IMR-90 (cell line): Measurements from ENCODE around the gene TOMM40L. TPM values are rescaled to one million over a fixed set of nuclear protein-coding genes. Genes with fewer than 3 reads are reported as not detected.

Experiments used
- ATAC-seq: fragments of 200-7000 bp; cut with Tn5 transposase; 2 replicates; pipeline ENCODE4 v1.9.1; 2020; ENCODE audit warnings: low read depth, mild to moderate bottlenecking, moderate library complexity
- BruUV-seq: library from RNA; stranded (reverse); fragments of 400-500 nt; replicated peaks from 2 replicates; lab custom pipeline; 2021; lab: Mats Ljungman, UMichigan
- CTCF ChIA-PET: fragments of 300-600 bp; formaldehyde crosslinking; extraction: SDS; loops from one replicate; lab custom pipeline; 2021; ENCODE audit warnings: antibody characterized with exemption; lab: Yijun Ruan, JAX
- POLR2A ChIA-PET: fragments of 300-600 bp; sonication (Branson Sonifier 250); formaldehyde crosslinking; loops from one replicate; lab custom pipeline; 2022; ENCODE audit warnings: antibody characterized with exemption; ENCODE audit not compliant: unreplicated experiment; lab: Charles Lee
- DNase-seq: peaks from one replicate; pipeline ENCODE4 v3.0.0; 2013
- H2AFZ ChIP-seq: replicated peaks from 2 replicates; pipeline ENCODE3; 2013; ENCODE audit warnings: low read length, mild to moderate bottlenecking; ENCODE audit not compliant: poor library complexity
- H2AK5ac ChIP-seq: 2 replicates; pipeline ENCODE4 v1.6.1; 2013; ENCODE audit warnings: low read depth, low read length, inconsistent platforms
- H2AK9ac ChIP-seq: replicated peaks from 2 replicates; pipeline ENCODE3; 2013; ENCODE audit warnings: mild to moderate bottlenecking, low read depth, low read length, moderate library complexity; ENCODE audit not compliant: poor library complexity
- H2BK120ac ChIP-seq: 2 replicates; pipeline ENCODE4 v1.6.1; 2013; ENCODE audit warnings: low read depth, low read length, inconsistent platforms
- H2BK15ac ChIP-seq: 3 replicates; pipeline ENCODE4 v1.6.1; 2013; ENCODE audit warnings: low read depth, low read length, inconsistent platforms
- H2BK20ac ChIP-seq: 2 replicates; pipeline ENCODE4 v1.6.1; 2013; ENCODE audit warnings: low read depth, mild to moderate bottlenecking, inconsistent platforms, low read length, moderate library complexity
- H2BK5ac ChIP-seq: 2 replicates; pipeline ENCODE4 v1.6.1; 2013; ENCODE audit warnings: mild to moderate bottlenecking, low read depth, low read length, inconsistent platforms; ENCODE audit not compliant: poor library complexity, severe bottlenecking
- H3K14ac ChIP-seq: replicated peaks from 2 replicates; pipeline ENCODE4 v1.6.1; 2013; ENCODE audit warnings: low read depth, low read length, inconsistent platforms
- H3K18ac ChIP-seq: 2 replicates; pipeline ENCODE4 v1.6.1; 2013; ENCODE audit warnings: low read depth, low read length, control low read depth
- H3K23ac ChIP-seq: 2 replicates; pipeline ENCODE4 v1.6.1; 2013; ENCODE audit warnings: low read depth, low read length, inconsistent platforms
- H3K27ac ChIP-seq: 2 replicates; pipeline ENCODE4 v1.5.1; 2013; ENCODE audit warnings: mild to moderate bottlenecking, control low read depth, low read length; ENCODE audit not compliant: insufficient read depth
- H3K27me3 ChIP-seq: 2 replicates; pipeline ENCODE4 v1.6.1; 2013; ENCODE audit warnings: low read length; ENCODE audit not compliant: control insufficient read depth, insufficient read depth
- H3K36me3 ChIP-seq: 2 replicates; pipeline ENCODE4 v1.6.1; 2013; ENCODE audit warnings: low read length, mixed read lengths; ENCODE audit not compliant: control insufficient read depth, insufficient read depth
- H3K4ac ChIP-seq: 2 replicates; pipeline ENCODE4 v1.6.1; 2013; ENCODE audit warnings: low read depth, low read length, inconsistent platforms
- H3K4me1 ChIP-seq: 2 replicates; pipeline ENCODE4 v1.6.1; 2013; ENCODE audit warnings: low read length, mixed read lengths; ENCODE audit not compliant: control insufficient read depth, insufficient read depth
- H3K4me2 ChIP-seq: 2 replicates; pipeline ENCODE4 v1.6.1; 2013; ENCODE audit warnings: low read depth, mild to moderate bottlenecking, control low read depth, low read length, moderate library complexity
- H3K4me3 ChIP-seq: 2 replicates; pipeline ENCODE4 v1.5.1; 2013; ENCODE audit warnings: low read depth, mild to moderate bottlenecking, control low read depth, low read length, moderate library complexity; ENCODE audit not compliant: insufficient read depth
- H3K56ac ChIP-seq: 2 replicates; pipeline ENCODE4 v1.6.1; 2013; ENCODE audit warnings: low read length, inconsistent platforms; ENCODE audit not compliant: insufficient read depth; ENCODE audit errors: extremely low read depth
- H3K79me1 ChIP-seq, 2 experiments: 2 replicates each; pipeline ENCODE4 v1.6.1; 2013; ENCODE audit warnings: low read length in 2 of 2, inconsistent platforms in 1 of 2, low read depth in 1 of 2
- H3K9ac ChIP-seq: 2 replicates; pipeline ENCODE4 v1.6.1; 2013; ENCODE audit warnings: low read depth, low read length, control low read depth
- H3K9me1 ChIP-seq: 2 replicates; pipeline ENCODE4 v1.6.1; 2013; ENCODE audit warnings: low read length, inconsistent platforms; ENCODE audit not compliant: insufficient read depth
- H3K9me3 ChIP-seq: 2 replicates; pipeline ENCODE4 v1.6.1; 2013; ENCODE audit warnings: low read length; ENCODE audit not compliant: control insufficient read depth, insufficient read depth
- H4K20me1 ChIP-seq: 2 replicates; pipeline ENCODE4 v1.6.1; 2013; ENCODE audit warnings: low read length, inconsistent platforms; ENCODE audit not compliant: insufficient read depth
- H4K5ac ChIP-seq: 2 replicates; pipeline ENCODE4 v1.6.1; 2013; ENCODE audit warnings: mild to moderate bottlenecking, low read depth, low read length, control low read depth
- H4K8ac ChIP-seq, 2 experiments: 2 replicates each; pipeline ENCODE4 v1.6.1; 2013; ENCODE audit warnings: low read depth in 2 of 2, low read length in 2 of 2, control low read depth in 1 of 2, inconsistent platforms in 1 of 2
- H4K91ac ChIP-seq: 2 replicates; pipeline ENCODE4 v1.6.1; 2013; ENCODE audit warnings: low read depth, low read length, inconsistent platforms; ENCODE audit not compliant: insufficient read depth
- MXI1 ChIP-seq: IDR thresholded peaks from 2 replicates; pipeline ENCODE4 v1.6.1; 2012; ENCODE audit warnings: low read depth, mild to moderate bottlenecking, low read length, moderate library complexity, borderline replicate concordance
- NFE2L2 ChIP-seq: fragments of 150-350 bp; IDR thresholded peaks from 2 replicates; pipeline ENCODE4 v1.6.1; 2016; ENCODE audit warnings: low read depth, mild to moderate bottlenecking, low read length
- WGBS, 2 experiments: methylation state at CpG; one replicate each; pipeline versions ENCODE4 v1.1.5 to v1.1.7; 2013; ENCODE audit warnings: missing lambda C conversion rate in 2 of 2; ENCODE audit not compliant: insufficient read length in 1 of 2; ENCODE audit errors: extremely low coverage in 2 of 2; 5-methylcytosine and 5-hydroxymethylcytosine counted together
- dilution Hi-C: fragments of 300-500 bp; cut with HindIII; formaldehyde crosslinking; loops from one replicate; pipeline ENCODE4 v1.14.3; 2018; ENCODE audit warnings: low sequenced_read_pairs; ENCODE audit not compliant: unreplicated experiment
- in situ Hi-C: fragments of 300-500 bp; cut with MboI; formaldehyde crosslinking; loops from 3 replicates; pipeline ENCODE4 v1.14.3; 2019; ENCODE audit warnings: low sequenced_read_pairs, inconsistent platforms, mixed read lengths
- intact Hi-C: fragments of 100-400 bp; cut with micrococcal nuclease; formaldehyde crosslinking; loops from 2 replicates; pipeline ENCODE4 v1.10.0; 2022
- polyA plus RNA-seq, 3 experiments: library from polyadenylated mRNA; depleted of rRNA; stranded (reverse); fragments of >200 nt; gene quantifications; 2 replicates each; pipeline ENCODE4 v1.2.3, GENCODE V29; 2012; ENCODE audit warnings: low replicate concordance in 1 of 3
- total RNA-seq: library from RNA; depleted of rRNA; stranded (reverse); fragments of >200 nt; gene quantifications from 2 replicates; pipeline ENCODE4 v1.2.3, GENCODE V29; 2012

Gene TOMM40L
- total and polyA plus RNA-seq, 2 of the 4 experiments (the other 2 are of a cell fraction) = 7.7 to 12.5 TPM

DNA sequence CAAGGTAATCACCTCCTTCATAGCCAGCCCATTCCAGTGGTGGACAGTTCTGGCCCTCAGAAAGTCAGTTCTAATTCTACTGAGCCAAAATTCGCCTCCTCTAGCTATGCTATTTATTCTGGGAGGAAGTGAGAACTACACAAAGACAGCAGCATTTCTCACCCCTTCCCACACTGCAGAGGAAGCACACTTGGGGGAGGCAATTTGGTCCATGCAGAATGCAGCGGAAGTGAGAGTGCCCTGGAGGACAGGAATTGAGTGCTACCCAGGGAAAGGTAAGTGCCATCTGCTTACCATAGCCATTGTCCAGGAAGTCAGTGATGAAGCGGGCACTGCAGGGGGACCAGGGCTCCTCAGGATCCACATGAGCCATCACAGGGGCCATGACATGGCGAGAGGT, 30.7 kb upstream of the TOMM40L start:
- Histone ChIP-seq H4K8ac (no peak overlapping the region), H3K9ac (no peak overlapping the region), H3K4me1 (peaks cover 21% of the 10 kb centered on the region), H3K4me3 (no peak overlapping the region), H2BK20ac (no peak overlapping the region), H4K5ac (no peak overlapping the region), H3K27ac (no peak overlapping the region), H2BK15ac (no peak overlapping the region), H4K91ac (no peak overlapping the region), H3K4me2 (no peak overlapping the region), H3K23ac (no peak overlapping the region), H2AK9ac (no peak overlapping the region), H3K27me3 (no peaks in the 10 kb centered on the region), H3K9me1 (peaks cover 12% of the 10 kb centered on the region; the same call in 1 of the 2 replicates), H3K14ac (no peak overlapping the region), H3K9me3 (no peaks in the 10 kb centered on the region), H3K79me1 (no peaks in the 10 kb centered on the region; a peak in 1 of 4 replicates), H3K36me3 (no peaks in the 10 kb centered on the region), H2AFZ (no peak overlapping the region), H3K56ac (no peak overlapping the region), H3K18ac (no peak overlapping the region), H4K20me1 (no peaks in the 10 kb centered on the region), H2BK5ac (no peak overlapping the region), H2BK120ac (no peak overlapping the region), H2AK5ac (no peak overlapping the region), H3K4ac (no peak overlapping the region)
- intact Hi-C loops = no loop called here
- POLR2A ChIA-PET = no interaction called here
- dilution Hi-C loops = no loop called here
- ATAC-seq (no peak), DNase-seq (no peak)
- CTCF ChIA-PET = no interaction called here
- no TSS peak for BruUV-seq
- in situ Hi-C loops = no loop called here
- WGBS, 2 experiments = 50% methylated on average over 1 of the region's 4 CpGs; no CpG with 5 or more reads in 1 of the 2 experiments
- TF ChIP-seq NFE2L2 = no peak
- no peak for TF ChIP-seq MXI1
